HG02840 (cell line): ENCODE data around the gene ST6GALNAC1.
"Not testable (repeated sequence)": the region's sequence is repeated elsewhere in the genome, so short reads cannot be mapped to it uniquely, and the experiment has no call there.

ENCODE experiments used
- ATAC-seq: cut with Tn5 transposase; IDR thresholded peaks from one replicate; pipeline ENCODE4 v1.9.1; 2021; ENCODE audit warnings: mild to moderate bottlenecking, moderate library complexity, moderate number of reproducible peaks; ENCODE audit not compliant: unreplicated experiment, low FRiP score

The ST6GALNAC1 gene

GRCh38 chr17:76614064-76614759 lies 29.3 kb downstream of the ST6GALNAC1 start:
- not testable (repeated sequence) for ATAC-seq

GRCh38 chr17:76612977-76613851 lies 30.3 kb downstream of the ST6GALNAC1 start:
- ATAC-seq = no peak

GRCh38 chr17:76612465-76612864 lies 31.1 kb downstream of the ST6GALNAC1 start:
- ATAC-seq = no peak

- ATAC-seq = no peak
Measured at GRCh38 chr17:76611758-76612157, 31.8 kb downstream of the ST6GALNAC1 start.

- ATAC-seq = not testable (repeated sequence)
Measured at GRCh38 chr17:76611080-76611749, 32.3 kb downstream of the ST6GALNAC1 start.

- ATAC-seq = not testable (repeated sequence)
Measured at GRCh38 chr17:76606685-76607084, 36.9 kb downstream of the ST6GALNAC1 start.

GRCh38 chr17:76601065-76601464 lies 42.5 kb downstream of the ST6GALNAC1 start:
- ATAC-seq = no peak

- ATAC-seq = no peak
Measured at GRCh38 chr17:76599694-76600460, 43.7 kb downstream of the ST6GALNAC1 start.

GRCh38 chr17:76598004-76598439 lies 45.5 kb downstream of the ST6GALNAC1 start:
- no peak for ATAC-seq

- no peak for ATAC-seq
Measured at GRCh38 chr17:76597156-76598003, 46.2 kb downstream of the ST6GALNAC1 start.

- ATAC-seq = no peak
Measured at GRCh38 chr17:76594690-76595089, 48.9 kb downstream of the ST6GALNAC1 start.

- ATAC-seq = no peak
Measured at GRCh38 chr17:76593959-76594358, 49.6 kb downstream of the ST6GALNAC1 start.

GRCh38 chr17:76593384-76593826 lies 50.2 kb downstream of the ST6GALNAC1 start:
- ATAC-seq = no peak

- ATAC-seq = no peak
Measured at GRCh38 chr17:76588182-76588581, 55.4 kb downstream of the ST6GALNAC1 start.

GRCh38 chr17:76586741-76587487 lies 56.6 kb downstream of the ST6GALNAC1 start:
- no peak for ATAC-seq

GRCh38 chr17:76585649-76586593 lies 57.6 kb downstream of the ST6GALNAC1 start, which contains the start of gene ST6GALNAC2:
Gene ST6GALNAC2, minus strand, starts transcription at chr17:76585860. Its CDS starts 52 bp downstream, at chr17:76585808.
- ATAC-seq = no peak

- ATAC-seq = no peak
Measured at GRCh38 chr17:76585033-76585648, 58.4 kb downstream of the ST6GALNAC1 start.
